HepG2 (cell line): ENCODE measurements around the gene SMURF1. TPM values are rescaled to one million over a fixed set of nuclear protein-coding genes. Genes with fewer than 3 reads are reported as not detected.
"Not testable (repeated sequence)": the region's sequence is repeated elsewhere in the genome, so short reads cannot be mapped to it uniquely, and the experiment has no call there.

Experiments used
- ATAC-seq: fragments of 200-7000 bp; cut with Tn5 transposase; 3 replicates; pipeline ENCODE4 v1.9.1; 2020; ENCODE audit warnings: mild to moderate bottlenecking, moderate library complexity
- BruUV-seq: library from RNA; stranded (reverse); fragments of 400-500 nt; replicated peaks from 2 replicates; lab custom pipeline; 2021; lab: Mats Ljungman, UMichigan
- CTCF ChIA-PET: fragments of 300-600 bp; formaldehyde crosslinking; extraction: SDS; loops from one replicate; lab custom pipeline; 2021; ENCODE audit warnings: low total read pairs, inconsistent platforms, low intra/inter-chr PET ratio; lab: Yijun Ruan, JAX
- POLR2A ChIA-PET: fragments of 350-600 bp; sonication (Branson Sonifier 250); formaldehyde crosslinking; loops from one replicate; lab custom pipeline; 2020; ENCODE audit warnings: antibody characterized with exemption, inconsistent platforms; lab: Yijun Ruan, JAX
- DNase-seq: peaks from one replicate; pipeline ENCODE4 v3.0.0-alpha.2; 2015; ENCODE audit warnings: low spot score
- FAIRE-seq: peaks from 3 replicates; lab custom pipeline; 2011; peaks lifted over from hg19 to GRCh38; lab: Jason Lieb, UNC
- H2AFZ ChIP-seq: one replicate; pipeline ENCODE4 v1.6.1; 2011; ENCODE audit warnings: low read length, inconsistent platforms
- H3K27ac ChIP-seq: fragments of 300-600 bp; 3 replicates; pipeline ENCODE4 v1.8.0; 2011; ENCODE audit warnings: mixed run types, mild to moderate bottlenecking, mixed read lengths, low read length, inconsistent platforms; ENCODE audit not compliant: insufficient read depth; ENCODE audit errors: extremely low read length
- H3K27me3 ChIP-seq, 2 experiments: fragments of 200-600 bp in 1 of 2; 2 replicates in 1 of 2; 3 replicates in 1 of 2; pipeline versions ENCODE4 v1.6.0 to v1.8.0; 2011; ENCODE audit warnings: low read length in 2 of 2, mild to moderate bottlenecking in 2 of 2, moderate library complexity in 2 of 2, inconsistent platforms in 1 of 2; ENCODE audit not compliant: insufficient read depth in 2 of 2, control insufficient read depth in 1 of 2
- H3K36me3 ChIP-seq, 2 experiments: fragments of 200-600 bp in 1 of 2; replicated peaks in 1 of 2; 2 replicates in 1 of 2; 3 replicates in 1 of 2; pipeline versions ENCODE4 v1.5.1 to v1.8.0; 2011; ENCODE audit warnings: low read length in 2 of 2, inconsistent platforms in 1 of 2; ENCODE audit not compliant: insufficient read depth in 2 of 2, control insufficient read depth in 1 of 2
- H3K4me1 ChIP-seq: 2 replicates; pipeline ENCODE4 v1.5.1; 2012; ENCODE audit warnings: low read length, inconsistent platforms; ENCODE audit not compliant: insufficient read depth
- H3K4me2 ChIP-seq: 2 replicates; pipeline ENCODE4 v1.6.0; 2011; ENCODE audit warnings: low read depth, low read length, inconsistent platforms
- H3K4me3 ChIP-seq, 3 experiments: fragments of 200-600 bp in 1 of 3; sonication (generic), shearing (Covaris generic) in 1 of 3; replicated peaks in 1 of 3; 2 replicates each; pipeline ENCODE4 v1.5.1; 2011 to 2016; ENCODE audit warnings: low read length in 3 of 3, inconsistent platforms in 2 of 3, low read depth in 2 of 3, mild to moderate bottlenecking in 2 of 3, control low read depth in 1 of 3, mixed read lengths in 1 of 3; ENCODE audit not compliant: insufficient read depth in 1 of 3
- H3K79me2 ChIP-seq: one replicate; pipeline ENCODE4 v1.6.1; 2011; ENCODE audit warnings: low read length, inconsistent platforms; ENCODE audit not compliant: insufficient read depth
- H3K9ac ChIP-seq: 2 replicates; pipeline ENCODE4 v1.6.0; 2011; ENCODE audit warnings: mild to moderate bottlenecking, low read depth, low read length, inconsistent platforms; ENCODE audit not compliant: insufficient read depth
- H3K9me3 ChIP-seq: 2 replicates; pipeline ENCODE4 v1.5.1; 2012; ENCODE audit warnings: mild to moderate bottlenecking, low read length
- H4K20me1 ChIP-seq: 2 replicates; pipeline ENCODE4 v1.6.0; 2011; ENCODE audit warnings: inconsistent platforms, mild to moderate bottlenecking, low read length, moderate library complexity; ENCODE audit not compliant: insufficient read depth
- ETV5 ChIP-seq: IDR thresholded peaks from 2 replicates; pipeline ENCODE4 v1.6.1; 2018; ENCODE audit warnings: missing biosample characterization, missing genetic modification reagents, inconsistent platforms, borderline replicate concordance
- RARG ChIP-seq: sonication (generic); formaldehyde crosslinking; IDR thresholded peaks from 2 replicates; pipeline ENCODE4 v1.4.0; 2020; ENCODE audit warnings: low read depth, mild to moderate bottlenecking, missing genetic modification reagents
- TAF1 ChIP-seq: sonication (generic); formaldehyde crosslinking; IDR thresholded peaks from 2 replicates; pipeline ENCODE4 v1.4.0; 2020; ENCODE audit warnings: missing genetic modification reagents
- TBX2 ChIP-seq: sonication (generic); formaldehyde crosslinking; IDR thresholded peaks from 2 replicates; pipeline ENCODE4 v1.5.0; 2020; ENCODE audit warnings: missing genetic modification reagents, mild to moderate bottlenecking, borderline replicate concordance
- ZFY ChIP-seq: sonication (generic); formaldehyde crosslinking; IDR thresholded peaks from 2 replicates; pipeline ENCODE4 v1.4.0; 2020; ENCODE audit warnings: missing genetic modification reagents
- ZNF331 ChIP-seq: sonication (generic); formaldehyde crosslinking; IDR thresholded peaks from 2 replicates; pipeline ENCODE4 v1.4.0; 2020; ENCODE audit warnings: missing genetic modification reagents
- ZNF503 ChIP-seq: sonication (generic); formaldehyde crosslinking; IDR thresholded peaks from 2 replicates; pipeline ENCODE4 v1.4.0; 2020; ENCODE audit warnings: missing genetic modification reagents
- ZNF766 ChIP-seq: sonication (generic); formaldehyde crosslinking; IDR thresholded peaks from 2 replicates; pipeline ENCODE4 v1.5.0; 2020; ENCODE audit warnings: missing genetic modification reagents, borderline replicate concordance
- WGBS: methylation state at CpG from one replicate; pipeline ENCODE4 v1.1.6; 2017; ENCODE audit warnings: low lambda C conversion rate; 5-methylcytosine and 5-hydroxymethylcytosine counted together
- in situ Hi-C: cut with HindIII; loops from 2 replicates; pipeline ENCODE4 v1.10.0; 2017; ENCODE audit warnings: low pct_unique_long_range_greater_than_20kb; ENCODE audit not compliant: extremely low pct_ligation_motif_present
- intact Hi-C: fragments of 100-400 bp; cut with micrococcal nuclease; formaldehyde crosslinking; loops from one replicate; pipeline ENCODE4 v1.10.0; 2022; ENCODE audit not compliant: unreplicated experiment
- polyA plus RNA-seq, 8 experiments: library from polyadenylated mRNA; depleted of rRNA in 3 of 8; stranded (reverse) in 7 of 8; unstranded in 1 of 8; fragments of >200 nt; fragmentation: Illumina TruSeq in 4 of 8; extraction: Trizol in 4 of 8; gene quantifications; 2 replicates each; pipeline versions ENCODE4 v1.2.1 to v1.2.3, GENCODE V29; 2011 to 2016; ENCODE audit warnings: low read depth in 4 of 8, missing spikeins in 1 of 8, mixed read lengths in 1 of 8; ENCODE audit not compliant: insufficient read depth in 1 of 8
- total RNA-seq, 5 experiments: library from RNA; depleted of rRNA; stranded (reverse); fragments of >200 nt; fragmentation: Illumina TruSeq; extraction: Trizol; gene quantifications; 2 replicates each; pipeline ENCODE4 v1.2.3, GENCODE V29; 2016; ENCODE audit warnings: low read depth in 1 of 5
- TF ChIP-seq, protein P1 (sequence below), 2 experiments: sonication (generic) in 1 of 2; formaldehyde crosslinking in 1 of 2; IDR thresholded peaks; 2 replicates each; pipeline versions ENCODE4 v1.4.0 to v1.6.1; 2016 to 2020; ENCODE audit warnings: borderline replicate concordance in 1 of 2, low read depth in 1 of 2, mild to moderate bottlenecking in 1 of 2, missing genetic modification reagents in 1 of 2

SMURF1 gene
- total and polyA plus RNA-seq, 2 of the 13 experiments (the other 11 are each of a cell fraction or from before 2014, with no cell fraction given) = 8.3 to 11.1 TPM

GRCh38 chr7:99101516-99101915 is 42.4 kb downstream of the SMURF1 start:
- ATAC-seq, H3K4me3 ChIP-seq, H3K9ac ChIP-seq, FAIRE-seq, H2AFZ ChIP-seq, CTCF ChIA-PET, H3K4me2 ChIP-seq, DNase-seq, H3K27me3 ChIP-seq, H3K9me3 ChIP-seq, H4K20me1 ChIP-seq, in situ Hi-C loops, intact Hi-C loops, H3K27ac ChIP-seq, BruUV-seq, H3K36me3 ChIP-seq: not testable (repeated sequence)
- WGBS = 95% methylated on average over 13 of the region's 13 CpGs
- POLR2A ChIA-PET = interaction anchor here (1.2 to 1.3 kb wide), 2 partner anchors 8 to 12 kb away, joined by 3 read pairs; no protein-coding TSS in a partner anchor
- Histone ChIP-seq H3K4me1 (peaks cover 69% of the 10 kb centered on the region), H3K79me2 (peaks cover 69% of the 10 kb centered on the region)

DNA sequence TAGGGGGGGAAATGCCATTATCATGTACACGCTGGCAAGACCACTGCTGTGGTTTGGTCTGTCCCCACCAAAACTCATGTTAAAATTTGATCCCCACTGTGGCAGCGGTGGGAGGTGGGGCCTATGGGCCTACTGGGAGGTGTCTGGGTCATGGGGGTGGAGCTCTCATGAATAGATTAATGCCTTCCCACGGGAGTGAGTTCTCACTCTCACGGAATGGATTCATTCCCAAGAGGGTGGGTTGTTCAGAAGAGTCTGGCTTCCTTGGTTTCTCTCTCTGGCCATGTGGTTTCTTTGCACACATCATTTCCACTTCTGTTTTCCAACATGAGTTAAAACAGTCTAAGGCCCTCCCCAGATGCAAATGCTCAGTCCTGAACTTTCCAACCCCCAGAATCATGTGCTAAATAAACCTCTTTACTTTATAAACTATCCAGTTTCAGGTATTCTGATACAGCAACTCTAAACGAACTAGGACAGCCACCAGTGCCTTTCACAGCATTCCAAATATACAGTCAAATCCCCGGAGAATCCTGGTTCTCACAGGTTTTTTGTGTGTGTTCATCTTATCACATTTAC is 44.3 kb downstream of the SMURF1 start:
- H3K4me2 ChIP-seq = peak overlapping the region; percentile 90
- peaks cover 74% of the 10 kb centered on the region for H3K4me1 ChIP-seq
- H2AFZ ChIP-seq = no peak overlapping the region
- peak overlapping the region; percentile 98 for H3K27ac ChIP-seq
- 15% methylated on average over 6 of the region's 6 CpGs for WGBS
- DNase-seq = peak; percentile 50
- H3K9ac ChIP-seq = peak overlapping the region; percentile 76
- ChIA-PET CTCF (no interaction called here), POLR2A (interaction anchor here (0.6 to 3.1 kb wide), 15 partner anchors 9 to 174 kb away, joined by 3 to 31 read pairs (median 4); partner anchors contain the start of genes KPNA7 and SMURF1)
- H3K36me3 ChIP-seq = no peaks in the 10 kb centered on the region
- BruUV-seq = TSS peak; percentile 52
- no peaks in the 10 kb centered on the region for H4K20me1 ChIP-seq
- H3K9me3 ChIP-seq = no peaks in the 10 kb centered on the region
- intact Hi-C loops = loop anchor here (1.0 to 5.0 kb wide), 3 partner anchors 10 to 113 kb away; partner anchors contain the start of gene SMURF1
- in situ Hi-C loops = loop anchor here (5.0 kb wide), 1 partner anchor 43 kb away; the partner anchor contains the start of gene SMURF1
- peaks cover 69% of the 10 kb centered on the region for H3K79me2 ChIP-seq
- ATAC-seq = peak; percentile 61
- peak overlapping the region; percentile 44 to 62 (median 46); a peak in 5 of 6 replicates for H3K4me3 ChIP-seq
- no peak for FAIRE-seq
- H3K27me3 ChIP-seq = no peaks in the 10 kb centered on the region
- no peak for TF ChIP-seq ETV5 (CRISPR knock-in tag)
- TF ChIP-seq, protein P1, sequence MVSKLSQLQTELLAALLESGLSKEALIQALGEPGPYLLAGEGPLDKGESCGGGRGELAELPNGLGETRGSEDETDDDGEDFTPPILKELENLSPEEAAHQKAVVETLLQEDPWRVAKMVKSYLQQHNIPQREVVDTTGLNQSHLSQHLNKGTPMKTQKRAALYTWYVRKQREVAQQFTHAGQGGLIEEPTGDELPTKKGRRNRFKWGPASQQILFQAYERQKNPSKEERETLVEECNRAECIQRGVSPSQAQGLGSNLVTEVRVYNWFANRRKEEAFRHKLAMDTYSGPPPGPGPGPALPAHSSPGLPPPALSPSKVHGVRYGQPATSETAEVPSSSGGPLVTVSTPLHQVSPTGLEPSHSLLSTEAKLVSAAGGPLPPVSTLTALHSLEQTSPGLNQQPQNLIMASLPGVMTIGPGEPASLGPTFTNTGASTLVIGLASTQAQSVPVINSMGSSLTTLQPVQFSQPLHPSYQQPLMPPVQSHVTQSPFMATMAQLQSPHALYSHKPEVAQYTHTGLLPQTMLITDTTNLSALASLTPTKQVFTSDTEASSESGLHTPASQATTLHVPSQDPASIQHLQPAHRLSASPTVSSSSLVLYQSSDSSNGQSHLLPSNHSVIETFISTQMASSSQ (IDR thresholded peaks at IDR 0.05; ENCODE audit: low read depth) = no peak
- TF ChIP-seq, protein P1 (CRISPR knock-in tag; IDR thresholded peaks at IDR 0.05; ENCODE audit: borderline replicate concordance) = 0 out of 2 replicates have a peak, but pooled peaks have one; percentile 5
- TF ChIP-seq TBX2 (CRISPR knock-in tag) = peak; percentile 27; the same call in 1 of the 2 replicates
- 0 out of 2 replicates have a peak, but pooled peaks have one; percentile 43 for TF ChIP-seq RARG (CRISPR knock-in tag)
- TF ChIP-seq ZNF331 = no peak
- peak; percentile 93; the same call in 1 of the 2 replicates for TF ChIP-seq ZNF766 (CRISPR knock-in tag)
- 0 out of 2 replicates have a peak, but pooled peaks have one; percentile 11 for TF ChIP-seq TAF1 (CRISPR knock-in tag)
- TF ChIP-seq ZNF503 (CRISPR knock-in tag) = 0 out of 2 replicates have a peak, but pooled peaks have one; percentile 6
- 0 out of 2 replicates have a peak, but pooled peaks have one; percentile 19 for TF ChIP-seq ZFY
